Measurements from ENCODE around the gene ARHGAP15.

ARHGAP15 gene

GRCh38 chr2:143142598-143142997, 13.4 kb downstream of the ARHGAP15 start:
- H3K14ac ChIP-seq (ENCODE audit: low read length) = no peak overlapping the region
- H2AK5ac ChIP-seq (ENCODE audit: low read depth, low read length) = no peak overlapping the region
- no CpG with 5 or more reads among the region's 2 CpGs for WGBS, 2 donors (ENCODE audit: extremely low coverage in 2 of 2, insufficient read length in 2 of 2, insufficient replicate concordance in 1 of 2)
- H2BK120ac ChIP-seq (ENCODE audit: low read depth, low read length) = no peak overlapping the region
- no peak for DNase-seq (ENCODE audit: low spot score)
- no peak overlapping the region for H4K8ac ChIP-seq (ENCODE audit: low read depth, low read length)
- H3K9me3 ChIP-seq (replicated peaks in 1 of 2; ENCODE audit: control insufficient read depth in 2 of 2, insufficient read depth in 1 of 2, low read depth in 1 of 2, low read length in 2 of 2) = no peaks in the 10 kb centered on the region
- H3K4me2 ChIP-seq (ENCODE audit: insufficient read depth, low read length, poor library complexity, severe bottlenecking) = no peak overlapping the region
- H3K27me3 ChIP-seq (ENCODE audit: control insufficient read depth in 3 of 3, insufficient read depth in 3 of 3, low read depth in 1 of 3, low read length in 3 of 3) = no peaks in the 10 kb centered on the region
- H2BK12ac ChIP-seq (ENCODE audit: low read length) = no peak overlapping the region
- H2BK5ac ChIP-seq (ENCODE audit: low read length) = no peak overlapping the region
- H4K91ac ChIP-seq (ENCODE audit: low read depth, low read length, poor library complexity) = no peak overlapping the region
- H3K9ac ChIP-seq (ENCODE audit: low read depth, low read length, poor library complexity) = no peak overlapping the region
- H3K36me3 ChIP-seq (replicated peaks in 1 of 2; ENCODE audit: control insufficient read depth in 2 of 2, insufficient read depth in 2 of 2, low read length in 2 of 2) = no peaks in the 10 kb centered on the region
- H2BK15ac ChIP-seq (ENCODE audit: low read length) = no peak overlapping the region
- no peak overlapping the region for H3K23ac ChIP-seq (ENCODE audit: low read depth, low read length, poor library complexity)
- no peak overlapping the region for H2AFZ ChIP-seq (ENCODE audit: low read length)
- no peak overlapping the region for H3K27ac ChIP-seq (replicated peaks; ENCODE audit: low read length)
- H3K79me1 ChIP-seq (ENCODE audit: low read depth, low read length) = no peaks in the 10 kb centered on the region
- no peaks in the 10 kb centered on the region for H3K4me1 ChIP-seq (ENCODE audit: control insufficient read depth in 2 of 2, insufficient read depth in 1 of 2, low read depth in 1 of 2, low read length in 2 of 2)
- no peak overlapping the region for H3K18ac ChIP-seq (ENCODE audit: low read length)
- H3K4me3 ChIP-seq (ENCODE audit: low read length in 2 of 2) = no peak overlapping the region
- H3K4ac ChIP-seq (ENCODE audit: low read length) = no peak overlapping the region

- Histone ChIP-seq H4K8ac (ENCODE audit: low read depth, low read length) (no peak overlapping the region), H3K9ac (ENCODE audit: low read depth, low read length, poor library complexity) (no peak overlapping the region), H3K27ac (replicated peaks; ENCODE audit: low read length) (no peak overlapping the region), H3K18ac (ENCODE audit: low read length) (no peak overlapping the region), H3K27me3 (ENCODE audit: control insufficient read depth in 3 of 3, insufficient read depth in 3 of 3, low read depth in 1 of 3, low read length in 3 of 3) (peaks cover 0 to 1% (median 0%) of the 10 kb centered on the region in 3 experiments), H3K23ac (ENCODE audit: low read depth, low read length, poor library complexity) (no peak overlapping the region), H4K91ac (ENCODE audit: low read depth, low read length, poor library complexity) (no peak overlapping the region), H3K9me3 (replicated peaks in 1 of 2; ENCODE audit: control insufficient read depth in 2 of 2, insufficient read depth in 1 of 2, low read depth in 1 of 2, low read length in 2 of 2) (peaks cover 0 to 2% of the 10 kb centered on the region in 2 donors), H2BK5ac (ENCODE audit: low read length) (no peak overlapping the region), H3K4me2 (ENCODE audit: insufficient read depth, low read length, poor library complexity, severe bottlenecking) (no peak overlapping the region), H3K14ac (ENCODE audit: low read length) (no peak overlapping the region), H2AK5ac (ENCODE audit: low read depth, low read length) (no peak overlapping the region), H3K4me1 (ENCODE audit: control insufficient read depth in 2 of 2, insufficient read depth in 1 of 2, low read depth in 1 of 2, low read length in 2 of 2) (no peaks in the 10 kb centered on the region), H3K4me3 (ENCODE audit: low read length in 2 of 2) (no peak overlapping the region), H3K36me3 (replicated peaks in 1 of 2; ENCODE audit: control insufficient read depth in 2 of 2, insufficient read depth in 2 of 2, low read length in 2 of 2) (no peaks in the 10 kb centered on the region), H2AFZ (ENCODE audit: low read length) (no peak overlapping the region), H3K4ac (ENCODE audit: low read length) (no peak overlapping the region), H2BK120ac (ENCODE audit: low read depth, low read length) (no peak overlapping the region), H2BK12ac (ENCODE audit: low read length) (no peak overlapping the region), H2BK15ac (ENCODE audit: low read length) (no peak overlapping the region), H3K79me1 (ENCODE audit: low read depth, low read length) (no peaks in the 10 kb centered on the region)
- no CpG with 5 or more reads among the region's 3 CpGs for WGBS, 2 donors (ENCODE audit: extremely low coverage in 2 of 2, insufficient read length in 2 of 2, insufficient replicate concordance in 1 of 2)
- DNase-seq (ENCODE audit: low spot score) = no peak
Observed at GRCh38 chr2:143144813-143145455, 15.7 kb downstream of the ARHGAP15 start.

- Histone ChIP-seq H3K23ac (ENCODE audit: low read depth, low read length, poor library complexity) (no peak overlapping the region), H3K79me1 (ENCODE audit: low read depth, low read length) (no peaks in the 10 kb centered on the region), H3K4me1 (ENCODE audit: control insufficient read depth in 2 of 2, insufficient read depth in 1 of 2, low read depth in 1 of 2, low read length in 2 of 2) (no peaks in the 10 kb centered on the region), H3K36me3 (replicated peaks in 1 of 2; ENCODE audit: control insufficient read depth in 2 of 2, insufficient read depth in 2 of 2, low read length in 2 of 2) (no peaks in the 10 kb centered on the region), H3K27ac (replicated peaks; ENCODE audit: low read length) (no peak overlapping the region), H2BK15ac (ENCODE audit: low read length) (no peak overlapping the region), H3K14ac (ENCODE audit: low read length) (no peak overlapping the region), H4K8ac (ENCODE audit: low read depth, low read length) (no peak overlapping the region), H2AK5ac (ENCODE audit: low read depth, low read length) (no peak overlapping the region), H3K4me2 (ENCODE audit: insufficient read depth, low read length, poor library complexity, severe bottlenecking) (no peak overlapping the region), H2AFZ (ENCODE audit: low read length) (no peak overlapping the region), H3K4ac (ENCODE audit: low read length) (no peak overlapping the region), H2BK5ac (ENCODE audit: low read length) (no peak overlapping the region), H3K9ac (ENCODE audit: low read depth, low read length, poor library complexity) (no peak overlapping the region), H2BK120ac (ENCODE audit: low read depth, low read length) (no peak overlapping the region), H2BK12ac (ENCODE audit: low read length) (no peak overlapping the region), H3K27me3 (ENCODE audit: control insufficient read depth in 3 of 3, insufficient read depth in 3 of 3, low read depth in 1 of 3, low read length in 3 of 3) (peaks cover 0 to 1% (median 0%) of the 10 kb centered on the region in 3 experiments), H3K18ac (ENCODE audit: low read length) (no peak overlapping the region), H4K91ac (ENCODE audit: low read depth, low read length, poor library complexity) (no peak overlapping the region), H3K4me3 (ENCODE audit: low read length in 2 of 2) (no peak overlapping the region), H3K9me3 (replicated peaks in 1 of 2; ENCODE audit: control insufficient read depth in 2 of 2, insufficient read depth in 1 of 2, low read depth in 1 of 2, low read length in 2 of 2) (peaks cover 0 to 2% of the 10 kb centered on the region in 2 donors)
- no CpG with 5 or more reads among the region's 1 CpG for WGBS, 2 donors (ENCODE audit: extremely low coverage in 2 of 2, insufficient read length in 2 of 2, insufficient replicate concordance in 1 of 2)
- DNase-seq (ENCODE audit: low spot score) = no peak
Observed at GRCh38 chr2:143146366-143146765, 17.1 kb downstream of the ARHGAP15 start.

GRCh38 chr2:143146815-143147530, 17.8 kb downstream of the ARHGAP15 start:
- H3K9ac ChIP-seq (ENCODE audit: low read depth, low read length, poor library complexity) = no peak overlapping the region
- H2BK5ac ChIP-seq (ENCODE audit: low read length) = no peak overlapping the region
- no peak overlapping the region for H4K8ac ChIP-seq (ENCODE audit: low read depth, low read length)
- no peaks in the 10 kb centered on the region for H3K79me1 ChIP-seq (ENCODE audit: low read depth, low read length)
- H2AFZ ChIP-seq (ENCODE audit: low read length) = peak overlapping the region; percentile 65
- H3K36me3 ChIP-seq (replicated peaks in 1 of 2; ENCODE audit: control insufficient read depth in 2 of 2, insufficient read depth in 2 of 2, low read length in 2 of 2) = no peaks in the 10 kb centered on the region
- no peak overlapping the region for H3K4me3 ChIP-seq (ENCODE audit: low read length in 2 of 2)
- H3K4me2 ChIP-seq (ENCODE audit: insufficient read depth, low read length, poor library complexity, severe bottlenecking) = no peak overlapping the region
- H2BK12ac ChIP-seq (ENCODE audit: low read length) = no peak overlapping the region
- no peak for DNase-seq (ENCODE audit: low spot score)
- no peak overlapping the region for H2BK15ac ChIP-seq (ENCODE audit: low read length)
- H3K9me3 ChIP-seq (replicated peaks in 1 of 2; ENCODE audit: control insufficient read depth in 2 of 2, insufficient read depth in 1 of 2, low read depth in 1 of 2, low read length in 2 of 2) = peaks cover 0 to 2% of the 10 kb centered on the region in 2 donors
- H3K14ac ChIP-seq (ENCODE audit: low read length) = no peak overlapping the region
- H3K4ac ChIP-seq (ENCODE audit: low read length) = no peak overlapping the region
- H3K27ac ChIP-seq (replicated peaks; ENCODE audit: low read length) = no peak overlapping the region
- no peak overlapping the region for H3K23ac ChIP-seq (ENCODE audit: low read depth, low read length, poor library complexity)
- no peak overlapping the region for H3K18ac ChIP-seq (ENCODE audit: low read length)
- no CpG with 5 or more reads among the region's 7 CpGs for WGBS, 2 donors (ENCODE audit: extremely low coverage in 2 of 2, insufficient read length in 2 of 2, insufficient replicate concordance in 1 of 2)
- peaks cover 0 to 1% (median 0%) of the 10 kb centered on the region in 3 experiments for H3K27me3 ChIP-seq (ENCODE audit: control insufficient read depth in 3 of 3, insufficient read depth in 3 of 3, low read depth in 1 of 3, low read length in 3 of 3)
- no peak overlapping the region for H4K91ac ChIP-seq (ENCODE audit: low read depth, low read length, poor library complexity)
- no peak overlapping the region for H2AK5ac ChIP-seq (ENCODE audit: low read depth, low read length)
- no peaks in the 10 kb centered on the region for H3K4me1 ChIP-seq (ENCODE audit: control insufficient read depth in 2 of 2, insufficient read depth in 1 of 2, low read depth in 1 of 2, low read length in 2 of 2)
- no peak overlapping the region for H2BK120ac ChIP-seq (ENCODE audit: low read depth, low read length)
